ENCODE measurements around the gene DCLK3. TPM values are rescaled to one million over a fixed set of nuclear protein-coding genes. Genes with fewer than 3 reads are reported as not detected.
A peak's percentile ranks its signal among the peaks of the same experiment; 100 is the strongest.

DCLK3 gene
- total and polyA plus RNA-seq, 4 donors, result 0.04 to 0.80 (median 0.21) TPM

GRCh38 chr3:36784138-36784635 is 19.8 kb upstream of the DCLK3 start:
- ATAC-seq (ENCODE audit: insufficient read depth, low FRiP score) (no peak), DNase-seq (no peak)
- no peak overlapping the region for H3K27ac ChIP-seq (ENCODE audit: low read depth in 1 of 2, low read length in 1 of 2)
- no peak for TF ChIP-seq CTCF (IDR thresholded peaks at IDR 0.05; ENCODE audit: control extremely low read depth, extremely low read depth)
- peaks cover 0 to 3% (median 0%) of the 10 kb centered on the region in 5 donors for H3K4me1 ChIP-seq (ENCODE audit: control insufficient read depth in 5 of 5, insufficient read depth in 5 of 5, low read length in 5 of 5)
- H3K27me3 ChIP-seq (ENCODE audit: control insufficient read depth in 3 of 3, insufficient read depth in 3 of 3, low read length in 2 of 3), result no peaks in the 10 kb centered on the region
- H3K9me3 ChIP-seq (ENCODE audit: control insufficient read depth in 4 of 4, insufficient read depth in 3 of 4, low read length in 3 of 4), result no peaks in the 10 kb centered on the region
- H3K36me3 ChIP-seq (ENCODE audit: control insufficient read depth in 4 of 4, insufficient read depth in 4 of 4, low read length in 4 of 4), result no peaks in the 10 kb centered on the region
- no peak overlapping the region for H3K4me3 ChIP-seq
- no peak overlapping the region for H3K9ac ChIP-seq (ENCODE audit: insufficient read depth in 1 of 2, low read length in 2 of 2)
- WGBS, 2 donors, result 60 to 78% methylated on average over 3 of the region's 3 CpGs

- ATAC-seq (ENCODE audit: insufficient read depth, low FRiP score), result no peak
These were observed 13.3 kb upstream of the DCLK3 start for GRCh38 chr3:36777424-36778218.

GRCh38 chr3:36776436-36776835 is 12.1 kb upstream of the DCLK3 start:
- H3K9me3 ChIP-seq (ENCODE audit: control insufficient read depth in 4 of 4, insufficient read depth in 3 of 4, low read length in 3 of 4), result no peaks in the 10 kb centered on the region
- H3K4me3 ChIP-seq, result no peak overlapping the region
- no peaks in the 10 kb centered on the region for H3K36me3 ChIP-seq (ENCODE audit: control insufficient read depth in 4 of 4, insufficient read depth in 4 of 4, low read length in 4 of 4)
- DNase-seq (no peak), ATAC-seq (ENCODE audit: insufficient read depth, low FRiP score) (peak; percentile 53)
- no peak for TF ChIP-seq CTCF (IDR thresholded peaks at IDR 0.05; ENCODE audit: control extremely low read depth, extremely low read depth)
- no peak overlapping the region for H3K9ac ChIP-seq (ENCODE audit: insufficient read depth in 1 of 2, low read length in 2 of 2)
- peaks cover 0 to 20% (median 0%) of the 10 kb centered on the region in 5 donors for H3K4me1 ChIP-seq (ENCODE audit: control insufficient read depth in 5 of 5, insufficient read depth in 5 of 5, low read length in 5 of 5)
- WGBS, 2 donors, result 57 to 66% methylated on average over 2 of the region's 2 CpGs
- H3K27ac ChIP-seq (ENCODE audit: low read depth in 1 of 2, low read length in 1 of 2), result no peak overlapping the region
- no peaks in the 10 kb centered on the region for H3K27me3 ChIP-seq (ENCODE audit: control insufficient read depth in 3 of 3, insufficient read depth in 3 of 3, low read length in 2 of 3)

More at GRCh38 chr3:36777424-36778218, 13.3 kb upstream of the DCLK3 start:
- Histone ChIP-seq H3K27me3 (ENCODE audit: control insufficient read depth in 3 of 3, insufficient read depth in 3 of 3, low read length in 2 of 3) (no peaks in the 10 kb centered on the region), H3K4me3 (no peak overlapping the region), H3K4me1 (ENCODE audit: control insufficient read depth in 5 of 5, insufficient read depth in 5 of 5, low read length in 5 of 5) (peaks cover 0 to 20% (median 0%) of the 10 kb centered on the region in 5 donors), H3K9ac (ENCODE audit: insufficient read depth in 1 of 2, low read length in 2 of 2) (no peak overlapping the region), H3K9me3 (ENCODE audit: control insufficient read depth in 4 of 4, insufficient read depth in 3 of 4, low read length in 3 of 4) (no peaks in the 10 kb centered on the region), H3K36me3 (ENCODE audit: control insufficient read depth in 4 of 4, insufficient read depth in 4 of 4, low read length in 4 of 4) (no peaks in the 10 kb centered on the region), H3K27ac (ENCODE audit: low read depth in 1 of 2, low read length in 1 of 2) (no peak overlapping the region)
- WGBS, 2 donors, result 81 to 92% methylated on average over 2 of the region's 2 CpGs
- no peak for TF ChIP-seq CTCF (IDR thresholded peaks at IDR 0.05; ENCODE audit: control extremely low read depth, extremely low read depth)
- DNase-seq, result no peak
